ENCODE data around the gene SUN1.

- no peak for TF ChIP-seq EZH2 (IDR thresholded peaks at IDR 0.05; ENCODE audit: borderline replicate concordance)
- no peak for TF ChIP-seq CTCF (IDR thresholded peaks at IDR 0.05; ENCODE audit: poor library complexity)
- no peak for TF ChIP-seq EZH2phosphoT487 (IDR thresholded peaks at IDR 0.05; ENCODE audit: low read depth, severe bottlenecking, unreplicated experiment)
Observed at GRCh38 chr7:832167-832967, at the start of gene SUN1.
